ENCODE results near the gene KCNA3.

GRCh38 chr1:110643879-110644472 lies 30.8 kb downstream of the KCNA3 start:
- no peak for TF ChIP-seq ZFX (IDR thresholded peaks at IDR 0.05; ENCODE audit: borderline replicate concordance)
- TF ChIP-seq, protein P1, sequence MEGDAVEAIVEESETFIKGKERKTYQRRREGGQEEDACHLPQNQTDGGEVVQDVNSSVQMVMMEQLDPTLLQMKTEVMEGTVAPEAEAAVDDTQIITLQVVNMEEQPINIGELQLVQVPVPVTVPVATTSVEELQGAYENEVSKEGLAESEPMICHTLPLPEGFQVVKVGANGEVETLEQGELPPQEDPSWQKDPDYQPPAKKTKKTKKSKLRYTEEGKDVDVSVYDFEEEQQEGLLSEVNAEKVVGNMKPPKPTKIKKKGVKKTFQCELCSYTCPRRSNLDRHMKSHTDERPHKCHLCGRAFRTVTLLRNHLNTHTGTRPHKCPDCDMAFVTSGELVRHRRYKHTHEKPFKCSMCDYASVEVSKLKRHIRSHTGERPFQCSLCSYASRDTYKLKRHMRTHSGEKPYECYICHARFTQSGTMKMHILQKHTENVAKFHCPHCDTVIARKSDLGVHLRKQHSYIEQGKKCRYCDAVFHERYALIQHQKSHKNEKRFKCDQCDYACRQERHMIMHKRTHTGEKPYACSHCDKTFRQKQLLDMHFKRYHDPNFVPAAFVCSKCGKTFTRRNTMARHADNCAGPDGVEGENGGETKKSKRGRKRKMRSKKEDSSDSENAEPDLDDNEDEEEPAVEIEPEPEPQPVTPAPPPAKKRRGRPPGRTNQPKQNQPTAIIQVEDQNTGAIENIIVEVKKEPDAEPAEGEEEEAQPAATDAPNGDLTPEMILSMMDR (IDR thresholded peaks at IDR 0.05), result no peak

All from 22Rv1 (cell line).